Measurements from ENCODE around the gene BMI1.
"Not testable (repeated sequence)": the region's sequence is repeated elsewhere in the genome, so short reads cannot be mapped to it uniquely, and the experiment has no call there.

BMI1 gene

GRCh38 chr10:22340329-22341189 lies 19.7 kb downstream of the BMI1 start:
- DNase-seq, result no peak

GRCh38 chr10:22341190-22341925 lies 20.5 kb downstream of the BMI1 start:
- no peak for DNase-seq

GRCh38 chr10:22341926-22342196 lies 21.0 kb downstream of the BMI1 start:
- no peak for DNase-seq

- no peak for DNase-seq
Observed at GRCh38 chr10:22342421-22342820, 21.5 kb downstream of the BMI1 start.

- no peak for DNase-seq
Observed at GRCh38 chr10:22343731-22344130, 22.8 kb downstream of the BMI1 start.

GRCh38 chr10:22344249-22344648 lies 23.4 kb downstream of the BMI1 start:
- DNase-seq, result no peak

GRCh38 chr10:22344781-22345300 lies 23.9 kb downstream of the BMI1 start:
- no peak for DNase-seq

DNA sequence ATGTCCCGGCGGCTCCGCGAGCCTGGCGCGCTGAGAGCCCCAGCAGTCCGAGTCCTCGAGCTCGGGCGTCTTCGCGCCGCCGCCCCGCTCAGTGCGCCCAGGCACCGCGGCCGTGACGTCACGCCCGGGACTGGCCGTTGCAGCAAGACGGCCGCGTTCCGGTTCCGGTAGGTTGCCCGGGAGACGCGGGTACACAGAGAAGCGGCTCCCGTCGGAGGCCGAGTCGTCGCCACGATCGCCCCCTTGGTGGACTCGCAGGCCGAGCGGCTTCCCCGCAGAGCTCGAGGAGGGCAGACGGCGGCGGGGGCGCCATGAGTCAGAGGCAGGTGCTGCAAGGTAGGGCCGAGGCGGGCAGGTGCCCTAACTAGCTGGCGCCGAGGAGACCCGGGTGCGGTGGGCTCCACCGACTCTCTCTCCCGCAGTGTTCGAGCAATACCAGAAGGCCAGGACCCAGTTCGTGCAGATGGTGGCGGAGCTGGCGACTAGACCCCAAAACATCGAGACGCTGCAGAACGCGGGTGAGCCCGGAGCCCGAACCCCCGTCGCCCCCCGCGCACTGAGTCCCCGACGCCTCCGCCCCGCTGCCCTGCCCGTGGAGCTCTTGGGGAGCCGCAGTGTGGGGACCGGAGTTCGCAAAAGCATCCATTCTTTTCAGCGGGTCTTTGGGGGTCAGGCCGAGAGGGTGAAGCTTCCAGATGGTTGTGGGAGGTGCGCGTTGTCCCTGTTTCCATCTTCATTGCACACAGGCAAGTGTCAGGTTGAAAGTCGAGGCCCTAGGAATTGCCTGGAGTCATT lies 24.6 kb downstream of the BMI1 start, which contains the start of gene SPAG6:
Gene SPAG6 (plus strand): TSS at position 196 of the 795 bp plus-strand sequence. CDS start 116 bp downstream, at position 312.
- no peak for DNase-seq

DNA sequence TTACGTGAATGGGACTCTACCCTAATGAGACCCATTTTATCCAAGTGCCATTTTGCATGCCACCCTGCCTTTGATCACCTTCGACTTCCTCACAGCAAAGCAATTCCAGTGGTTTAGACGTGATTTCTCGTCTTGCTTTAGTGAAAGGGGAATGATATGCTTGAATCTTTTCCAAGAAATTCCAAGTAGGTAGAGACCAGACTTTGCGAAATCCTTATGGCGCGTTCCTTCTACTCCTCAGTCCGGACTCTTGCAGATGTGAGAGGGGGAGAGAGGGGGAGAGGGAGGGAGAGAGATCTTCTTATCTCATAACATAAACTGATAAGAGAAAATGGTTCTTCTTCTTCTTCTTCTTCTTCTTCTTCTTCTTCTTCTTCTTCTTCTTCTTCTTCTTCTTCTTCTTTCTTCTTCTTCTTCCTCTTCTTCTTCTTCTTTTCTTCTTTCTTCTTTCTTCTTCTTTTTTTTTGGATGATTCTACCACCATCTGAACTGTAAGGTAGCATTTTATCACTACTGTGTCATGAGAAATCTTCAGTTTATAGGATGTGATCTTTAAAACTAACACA lies 25.3 kb downstream of the BMI1 start:
- no peak for DNase-seq

DNA sequence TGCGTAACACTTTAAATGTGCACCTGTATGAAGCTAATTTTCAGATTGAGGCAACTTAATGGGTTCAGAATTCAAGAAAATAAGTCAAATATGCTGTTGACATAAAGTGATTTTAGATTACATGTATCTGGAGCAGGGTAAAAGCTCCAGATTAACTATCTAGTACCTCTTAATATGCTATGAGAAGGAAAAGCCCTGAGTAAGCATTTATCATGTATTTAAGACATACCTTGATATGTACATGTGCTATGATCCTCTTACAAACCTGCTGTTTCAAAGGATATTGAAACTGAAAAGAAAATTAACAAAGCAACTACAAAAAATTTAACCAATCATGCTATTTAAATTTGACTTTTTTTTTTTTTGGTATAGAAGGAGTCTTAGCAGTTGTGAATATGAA lies 28.9 kb downstream of the BMI1 start:
- no peak for DNase-seq

DNA sequence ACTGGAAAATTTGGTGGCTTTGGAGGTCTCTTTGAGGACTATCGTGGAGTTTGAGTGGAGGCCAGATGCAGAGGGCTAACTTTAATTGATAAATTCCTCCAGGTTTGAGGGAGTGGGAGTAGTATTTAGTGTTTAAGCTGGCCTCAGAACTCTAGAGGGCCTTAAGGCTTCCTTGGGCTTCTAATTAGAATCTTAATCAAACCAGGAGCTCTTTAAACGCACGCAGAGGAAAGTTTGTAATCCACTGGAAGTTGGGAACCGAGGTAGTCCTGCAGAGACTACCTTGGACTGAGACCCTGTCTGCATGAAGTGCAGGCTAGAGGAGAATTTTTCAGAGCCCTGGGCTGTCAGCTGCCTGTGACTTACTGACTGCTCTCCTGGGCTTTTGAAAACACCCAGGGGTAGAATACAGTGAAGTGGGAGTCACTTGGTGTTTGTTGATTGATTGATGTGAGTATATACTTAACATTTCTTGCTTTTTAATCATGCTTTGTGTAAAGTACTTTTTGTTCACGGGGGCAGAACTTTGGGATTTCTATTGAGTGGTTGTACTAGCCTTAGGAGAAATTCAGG lies 30.3 kb downstream of the BMI1 start:
- DNase-seq, result no peak

DNA sequence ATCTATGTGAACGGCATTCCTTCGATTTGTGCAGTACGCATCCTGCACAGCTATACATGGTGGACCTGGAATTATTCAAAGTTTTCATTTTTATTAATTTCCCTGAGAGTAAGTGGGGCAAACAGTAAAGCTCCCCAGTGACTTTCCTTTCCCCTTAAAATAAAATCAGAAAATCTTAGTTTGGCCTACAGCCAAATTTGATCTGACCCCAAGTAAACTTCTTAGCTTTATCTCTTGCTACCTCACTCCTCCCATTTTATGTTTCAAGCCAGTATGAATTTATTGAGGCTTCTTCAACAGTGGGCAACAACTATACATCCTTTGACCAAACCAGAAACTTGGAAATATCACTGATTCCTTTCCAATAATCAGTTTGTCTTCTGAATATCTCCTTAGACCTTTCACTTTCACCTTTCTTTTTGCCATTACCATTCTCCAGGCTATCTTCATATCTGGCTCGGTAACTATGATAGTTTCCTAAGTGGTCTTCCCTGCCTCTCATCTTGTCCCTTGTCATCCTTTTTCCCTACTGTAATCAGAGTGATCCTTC lies 35.5 kb downstream of the BMI1 start:
- DNase-seq, result no peak

GRCh38 chr10:22357770-22358169 lies 36.9 kb downstream of the BMI1 start:
- DNase-seq, result not testable (repeated sequence)

- DNase-seq, result no peak
Observed at GRCh38 chr10:22363305-22363704, 42.4 kb downstream of the BMI1 start.

- DNase-seq, result no peak
Observed at GRCh38 chr10:22364407-22365140, 43.7 kb downstream of the BMI1 start.

- DNase-seq, result no peak
Observed at GRCh38 chr10:22365233-22365632, 44.3 kb downstream of the BMI1 start.

GRCh38 chr10:22365644-22366434 lies 44.9 kb downstream of the BMI1 start:
- no peak for DNase-seq

- DNase-seq, result no peak
Observed at GRCh38 chr10:22366435-22366703, 45.5 kb downstream of the BMI1 start.

DNA sequence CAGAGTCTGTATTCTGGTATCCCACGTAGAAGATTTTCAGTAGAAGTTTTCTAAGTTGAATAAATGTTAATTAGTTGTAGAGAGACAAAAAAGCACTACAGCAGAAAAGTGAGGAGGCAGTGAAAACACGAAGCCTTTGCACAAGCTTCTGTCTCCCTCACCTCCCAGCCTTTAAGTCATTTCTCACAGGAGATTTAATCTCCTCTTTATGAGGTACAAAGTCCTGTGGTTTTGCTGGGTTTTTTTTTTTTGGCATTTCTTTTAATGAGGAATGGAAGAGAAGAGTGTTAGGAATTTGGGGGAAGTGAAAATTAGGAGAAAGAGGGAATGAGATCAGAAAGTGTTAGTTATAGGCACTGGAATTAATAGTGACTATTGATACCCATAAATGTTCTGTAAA lies 45.9 kb downstream of the BMI1 start:
- no peak for DNase-seq

DNA sequence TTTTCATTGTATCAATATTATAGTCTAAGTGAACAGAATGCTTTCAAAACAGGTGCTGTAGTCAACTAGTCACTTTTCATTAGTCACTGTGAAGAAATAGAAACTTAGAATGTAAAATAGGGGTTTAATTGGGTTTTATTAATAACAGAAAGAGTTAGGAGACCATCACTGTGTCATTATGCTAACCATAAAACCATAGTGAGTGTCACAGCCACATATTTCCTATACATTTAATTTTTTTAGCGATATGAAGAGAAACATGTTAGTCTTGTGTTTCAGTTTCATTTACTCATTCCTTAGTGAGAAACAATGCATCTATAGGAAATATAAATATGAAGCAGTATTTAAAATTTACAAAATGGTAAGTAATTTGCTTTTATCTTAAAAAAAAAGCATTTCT lies 46.6 kb downstream of the BMI1 start:
- no peak for DNase-seq

DNA sequence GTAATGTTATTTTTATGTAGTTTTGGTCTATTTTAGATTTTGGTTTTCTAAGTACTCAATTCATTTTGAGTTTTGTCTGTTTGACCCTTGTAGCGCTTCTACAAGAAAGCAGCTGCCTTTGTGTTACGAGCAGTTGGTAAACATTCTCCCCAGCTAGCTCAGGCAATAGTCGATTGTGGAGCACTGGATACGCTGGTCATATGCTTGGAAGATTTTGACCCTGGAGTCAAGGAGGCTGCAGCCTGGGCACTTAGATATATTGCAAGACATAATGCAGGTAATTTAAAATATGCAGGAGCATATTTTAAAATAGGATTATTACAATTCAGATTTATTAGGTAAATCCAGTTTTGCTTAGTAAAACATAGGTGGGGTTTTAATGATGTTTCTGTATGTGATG lies 47.5 kb downstream of the BMI1 start:
- no peak for DNase-seq

All from NCI-H526 treated with DMSO at 0.1 percent for 48 hours (cell line).